ENCODE results near the gene ZBTB48. TPM values are rescaled to one million over a fixed set of nuclear protein-coding genes. Genes with fewer than 3 reads are reported as not detected.
"Not testable (repeated sequence)": the region's sequence is repeated elsewhere in the genome, so short reads cannot be mapped to it uniquely, and the experiment has no call there.

Gene ZBTB48
- total RNA-seq, 1 experiment from 2014 or later, result 13.4 TPM

GRCh38 chr1:6590046-6590445 lies 10.3 kb downstream of the ZBTB48 start:
- Histone ChIP-seq H3K4me3 (no peak overlapping the region), H3K36me3 (peaks cover 82% of the 10 kb centered on the region), H3K27me3 (replicated peaks) (no peaks in the 10 kb centered on the region), H3K27ac (no peak overlapping the region), H3K4me1 (replicated peaks) (no peaks in the 10 kb centered on the region), H3K9me3 (replicated peaks) (no peaks in the 10 kb centered on the region)
- DNase-seq (ENCODE audit: low read depth in 1 of 2, low spot score in 2 of 2), result no peak

DNA sequence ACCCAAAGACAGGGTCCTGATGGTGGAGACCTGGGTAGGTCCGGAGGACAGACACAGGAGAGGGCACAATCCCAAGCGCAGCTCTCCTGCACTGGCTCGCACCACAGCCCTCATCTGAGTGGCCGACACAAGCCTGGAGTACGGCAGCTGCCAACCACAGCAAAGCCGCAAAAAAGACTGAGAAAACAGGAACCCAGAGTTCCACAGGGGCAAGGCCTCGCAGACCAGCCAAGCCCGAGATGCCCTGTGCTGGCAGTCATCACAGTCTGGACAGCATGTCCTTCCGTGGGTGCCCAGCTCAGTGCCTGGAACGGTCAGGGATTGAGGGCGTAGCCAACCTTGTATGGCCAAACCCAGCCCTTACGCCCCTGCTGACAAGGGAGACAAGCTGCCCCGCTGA lies 11.4 kb downstream of the ZBTB48 start:
- H3K27ac ChIP-seq, result no peak overlapping the region
- no peak for DNase-seq (ENCODE audit: low read depth in 1 of 2, low spot score in 2 of 2)
- H3K4me3 ChIP-seq, result no peak overlapping the region
- no peaks in the 10 kb centered on the region for H3K9me3 ChIP-seq (replicated peaks)
- no peaks in the 10 kb centered on the region for H3K4me1 ChIP-seq (replicated peaks)
- H3K27me3 ChIP-seq (replicated peaks), result no peaks in the 10 kb centered on the region
- H3K36me3 ChIP-seq, result peaks cover 93% of the 10 kb centered on the region

- Histone ChIP-seq H3K4me1 (replicated peaks) (no peaks in the 10 kb centered on the region), H3K27me3 (replicated peaks) (no peaks in the 10 kb centered on the region), H3K27ac (no peak overlapping the region), H3K36me3 (peaks cover 97% of the 10 kb centered on the region), H3K4me3 (no peak overlapping the region), H3K9me3 (replicated peaks) (no peaks in the 10 kb centered on the region)
- DNase-seq (ENCODE audit: low read depth in 1 of 2, low spot score in 2 of 2), result no peak
Measured at GRCh38 chr1:6591644-6592043, 11.8 kb downstream of the ZBTB48 start.

GRCh38 chr1:6592441-6592840 lies 12.6 kb downstream of the ZBTB48 start:
- Histone ChIP-seq H3K9me3 (replicated peaks) (no peaks in the 10 kb centered on the region), H3K27ac (no peak overlapping the region), H3K4me3 (no peak overlapping the region), H3K27me3 (replicated peaks) (no peaks in the 10 kb centered on the region), H3K36me3 (peaks cover 97% of the 10 kb centered on the region), H3K4me1 (replicated peaks) (no peaks in the 10 kb centered on the region)
- no peak for DNase-seq (ENCODE audit: low read depth in 1 of 2, low spot score in 2 of 2)

DNA sequence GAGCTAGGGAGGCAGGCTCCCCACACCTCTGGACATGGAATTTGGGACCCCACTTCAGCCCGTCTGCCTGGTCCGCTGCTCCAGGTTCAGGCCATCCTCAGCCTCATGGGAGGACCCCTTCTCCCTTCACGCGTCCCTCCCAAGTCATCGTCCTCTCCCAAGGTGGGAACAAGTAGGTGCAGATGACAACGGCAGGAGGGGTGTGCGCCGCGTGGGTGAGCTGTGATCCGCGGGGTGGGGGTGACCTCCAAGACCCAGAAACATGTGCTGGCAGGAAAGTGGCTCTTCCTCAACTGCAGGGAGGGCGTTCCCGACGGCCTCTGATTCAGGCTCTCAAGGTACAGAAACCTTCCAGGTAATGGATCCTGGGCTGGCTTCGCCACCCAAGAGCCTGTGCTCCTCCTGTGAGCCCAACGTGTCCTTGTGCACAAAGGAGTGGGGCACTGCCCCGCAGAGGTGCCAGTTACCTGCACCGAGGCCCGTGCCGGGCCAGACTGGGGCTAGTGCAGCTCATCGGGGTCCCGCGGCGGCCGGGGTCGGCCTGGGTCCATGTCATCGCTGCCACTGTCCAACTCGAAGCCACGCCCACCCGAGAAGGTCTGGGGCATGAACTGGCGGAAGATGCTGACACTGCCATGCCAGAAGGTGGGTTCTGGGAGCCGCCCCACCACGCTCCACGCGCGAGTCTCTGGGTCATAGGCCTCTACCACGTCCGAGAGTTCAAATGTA lies 13.2 kb downstream of the ZBTB48 start:
- peaks cover 97% of the 10 kb centered on the region for H3K36me3 ChIP-seq
- no peak for DNase-seq (ENCODE audit: low read depth in 1 of 2, low spot score in 2 of 2)
- no peak overlapping the region for H3K4me3 ChIP-seq
- H3K9me3 ChIP-seq (replicated peaks), result no peaks in the 10 kb centered on the region
- H3K27ac ChIP-seq, result no peak overlapping the region
- H3K4me1 ChIP-seq (replicated peaks), result no peaks in the 10 kb centered on the region
- H3K27me3 ChIP-seq (replicated peaks), result no peaks in the 10 kb centered on the region

GRCh38 chr1:6593810-6594209 lies 14.0 kb downstream of the ZBTB48 start:
- Histone ChIP-seq H3K36me3 (peaks cover 94% of the 10 kb centered on the region), H3K27me3 (replicated peaks) (no peaks in the 10 kb centered on the region), H3K27ac (no peak overlapping the region), H3K9me3 (replicated peaks) (no peaks in the 10 kb centered on the region), H3K4me1 (replicated peaks) (no peaks in the 10 kb centered on the region), H3K4me3 (no peak overlapping the region)
- no peak for DNase-seq (ENCODE audit: low read depth in 1 of 2, low spot score in 2 of 2)

GRCh38 chr1:6594977-6595740 lies 15.4 kb downstream of the ZBTB48 start:
- no peaks in the 10 kb centered on the region for H3K27me3 ChIP-seq (replicated peaks)
- H3K9me3 ChIP-seq (replicated peaks), result no peaks in the 10 kb centered on the region
- H3K36me3 ChIP-seq, result peaks cover 89% of the 10 kb centered on the region
- DNase-seq (ENCODE audit: low read depth in 1 of 2, low spot score in 2 of 2), result no peak
- no peak overlapping the region for H3K4me3 ChIP-seq
- peaks cover 1% of the 10 kb centered on the region for H3K4me1 ChIP-seq (replicated peaks)
- H3K27ac ChIP-seq, result no peak overlapping the region

DNA sequence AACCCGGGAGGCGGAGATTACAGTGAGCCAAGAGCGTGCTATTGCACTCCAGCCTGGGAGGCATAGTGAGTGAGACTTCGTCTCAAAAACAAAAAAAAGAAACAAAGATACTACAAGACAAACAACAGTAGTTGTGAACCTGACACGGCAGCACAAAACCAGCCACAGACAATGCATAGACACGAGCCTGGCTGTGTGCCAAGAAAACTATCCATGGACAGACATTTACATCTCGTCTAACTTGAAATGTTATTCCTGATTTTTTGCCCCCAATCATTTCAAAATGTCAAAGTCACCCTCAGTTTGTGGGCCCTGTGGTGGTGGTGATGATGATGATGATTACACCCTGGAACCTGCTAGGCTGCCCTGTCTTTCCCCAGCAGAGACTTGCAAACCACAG lies 16.6 kb downstream of the ZBTB48 start:
- H3K4me1 ChIP-seq (replicated peaks), result peaks cover 8% of the 10 kb centered on the region
- no peak overlapping the region for H3K27ac ChIP-seq
- H3K27me3 ChIP-seq (replicated peaks), result no peaks in the 10 kb centered on the region
- H3K36me3 ChIP-seq, result peaks cover 77% of the 10 kb centered on the region
- no peaks in the 10 kb centered on the region for H3K9me3 ChIP-seq (replicated peaks)
- no peak overlapping the region for H3K4me3 ChIP-seq
- DNase-seq (ENCODE audit: low read depth in 1 of 2, low spot score in 2 of 2), result no peak

GRCh38 chr1:6596886-6597776 lies 17.3 kb downstream of the ZBTB48 start:
- no peak overlapping the region for H3K4me3 ChIP-seq
- H3K4me1 ChIP-seq (replicated peaks), result peaks cover 16% of the 10 kb centered on the region
- H3K27me3 ChIP-seq (replicated peaks), result no peaks in the 10 kb centered on the region
- no peak for DNase-seq (ENCODE audit: low read depth in 1 of 2, low spot score in 2 of 2)
- no peaks in the 10 kb centered on the region for H3K9me3 ChIP-seq (replicated peaks)
- H3K36me3 ChIP-seq, result peaks cover 69% of the 10 kb centered on the region
- H3K27ac ChIP-seq, result no peak overlapping the region

GRCh38 chr1:6597777-6598131 lies 18.0 kb downstream of the ZBTB48 start:
- Histone ChIP-seq H3K9me3 (replicated peaks) (no peaks in the 10 kb centered on the region), H3K4me1 (replicated peaks) (peaks cover 21% of the 10 kb centered on the region), H3K27ac (no peak overlapping the region), H3K4me3 (no peak overlapping the region), H3K36me3 (peaks cover 63% of the 10 kb centered on the region), H3K27me3 (replicated peaks) (no peaks in the 10 kb centered on the region)
- DNase-seq (ENCODE audit: low read depth in 1 of 2, low spot score in 2 of 2), result no peak

GRCh38 chr1:6599141-6599975 lies 19.6 kb downstream of the ZBTB48 start:
- no peaks in the 10 kb centered on the region for H3K9me3 ChIP-seq (replicated peaks)
- H3K36me3 ChIP-seq, result peaks cover 48% of the 10 kb centered on the region
- H3K27ac ChIP-seq, result no peak overlapping the region
- H3K27me3 ChIP-seq (replicated peaks), result no peaks in the 10 kb centered on the region
- DNase-seq (ENCODE audit: low read depth in 1 of 2, low spot score in 2 of 2), result no peak
- peaks cover 36% of the 10 kb centered on the region for H3K4me1 ChIP-seq (replicated peaks)
- no peak overlapping the region for H3K4me3 ChIP-seq

GRCh38 chr1:6599991-6600390 lies 20.2 kb downstream of the ZBTB48 start:
- not testable (repeated sequence) for H3K27ac ChIP-seq; DNase-seq (ENCODE audit: low read depth in 1 of 2, low spot score in 2 of 2); H3K4me3 ChIP-seq; H3K9me3 ChIP-seq (replicated peaks); H3K27me3 ChIP-seq (replicated peaks)
- peaks cover 42% of the 10 kb centered on the region for H3K4me1 ChIP-seq (replicated peaks)
- H3K36me3 ChIP-seq, result peaks cover 44% of the 10 kb centered on the region

- Histone ChIP-seq H3K4me3 (peak overlapping the region; percentile 66), H3K9me3 (replicated peaks) (no peaks in the 10 kb centered on the region), H3K36me3 (peaks cover 38% of the 10 kb centered on the region), H3K27ac (peak overlapping the region; percentile 55), H3K4me1 (replicated peaks) (peaks cover 42% of the 10 kb centered on the region), H3K27me3 (replicated peaks) (no peaks in the 10 kb centered on the region)
- DNase-seq (ENCODE audit: low read depth in 1 of 2, low spot score in 2 of 2), result no peak
Measured at GRCh38 chr1:6600410-6601048, 20.7 kb downstream of the ZBTB48 start.
